HFFc6 (cell line): ENCODE data around the gene PLA2G2E. TPM values are rescaled to one million over a fixed set of nuclear protein-coding genes. Genes with fewer than 3 reads are reported as not detected.

Experiments used
- DNase-seq: peaks from one replicate; pipeline ENCODE4 v3.0.0-alpha.2; 2018
- H3K27ac Mint-ChIP-seq: 2 replicates; pipeline ENCODE4 v1.8.0; 2020; ENCODE audit warnings: mild to moderate bottlenecking, mixed read lengths
- H3K27me3 Mint-ChIP-seq: 2 replicates; pipeline ENCODE4 v1.8.0; 2021; ENCODE audit warnings: mild to moderate bottlenecking, moderate library complexity, mixed read lengths; ENCODE audit not compliant: insufficient read depth
- H3K36me3 Mint-ChIP-seq: 2 replicates; pipeline ENCODE4 v1.8.0; 2021; ENCODE audit warnings: low read depth, mixed read lengths
- H3K4me1 Mint-ChIP-seq: 2 replicates; pipeline ENCODE4 v1.8.0; 2020; ENCODE audit warnings: low read depth, mixed read lengths
- H3K4me3 Mint-ChIP-seq: 2 replicates; pipeline ENCODE4 v1.8.0; 2020; ENCODE audit warnings: mild to moderate bottlenecking, moderate library complexity, mixed read lengths
- H3K9me3 Mint-ChIP-seq: 2 replicates; pipeline ENCODE4 v1.8.0; 2020; ENCODE audit warnings: mild to moderate bottlenecking, mixed read lengths
- CTCF ChIP-seq: fragments of 200-600 bp; sonication (generic); IDR thresholded peaks from 2 replicates; pipeline ENCODE4 v1.5.0; 2021; ENCODE audit warnings: antibody characterized with exemption, mild to moderate bottlenecking
- total RNA-seq, 6 experiments: library from RNA; stranded (reverse); fragmentation: NEBNext Ultra II Directional; extraction: Animal tissue kit (Norgen Biotek cat#: 25700); gene quantifications; 2 replicates in 1 of 6; 3 replicates in 5 of 6; pipeline ENCODE4 v1.2.3, GENCODE V29; 2021

Gene PLA2G2E
- total RNA-seq, 6 experiments from 2014 or later: not detected

GRCh38 chr1:19892628-19893168 is 30.7 kb downstream of the PLA2G2E start:
- Mint-ChIP-seq H3K9me3 (no peaks in the 10 kb centered on the region), H3K36me3 (peaks cover 33% of the 10 kb centered on the region), H3K27ac (peak overlapping the region; percentile 8), H3K27me3 (0 out of 2 replicates have a peak, but pooled peaks cover 2% of the 10 kb centered on the region), H3K4me1 (peaks cover 63% of the 10 kb centered on the region), H3K4me3 (no peak overlapping the region)
- DNase-seq: no peak
- no peak for TF ChIP-seq CTCF

GRCh38 chr1:19892129-19892528 is 31.3 kb downstream of the PLA2G2E start:
- H3K36me3 Mint-ChIP-seq: peaks cover 33% of the 10 kb centered on the region
- H3K27me3 Mint-ChIP-seq: 0 out of 2 replicates have a peak, but pooled peaks cover 2% of the 10 kb centered on the region
- TF ChIP-seq CTCF: no peak
- H3K4me3 Mint-ChIP-seq: no peak overlapping the region
- peak overlapping the region; percentile 8 for H3K27ac Mint-ChIP-seq
- H3K9me3 Mint-ChIP-seq: no peaks in the 10 kb centered on the region
- no peak for DNase-seq
- H3K4me1 Mint-ChIP-seq: peaks cover 63% of the 10 kb centered on the region

GRCh38 chr1:19889656-19890055 is 33.8 kb downstream of the PLA2G2E start:
- Mint-ChIP-seq H3K27me3 (no peaks in the 10 kb centered on the region), H3K36me3 (peaks cover 34% of the 10 kb centered on the region), H3K4me3 (no peak overlapping the region), H3K4me1 (peaks cover 80% of the 10 kb centered on the region), H3K27ac (no peak overlapping the region; the same call in 1 of the 2 replicates), H3K9me3 (no peaks in the 10 kb centered on the region)
- DNase-seq: no peak
- no peak for TF ChIP-seq CTCF

GRCh38 chr1:19888112-19888511 is 35.3 kb downstream of the PLA2G2E start:
- peaks cover 83% of the 10 kb centered on the region for H3K4me1 Mint-ChIP-seq
- DNase-seq: no peak
- TF ChIP-seq CTCF: no peak
- H3K4me3 Mint-ChIP-seq: no peak overlapping the region
- no peak overlapping the region; the same call in 1 of the 2 replicates for H3K27ac Mint-ChIP-seq
- H3K36me3 Mint-ChIP-seq: peaks cover 33% of the 10 kb centered on the region
- no peaks in the 10 kb centered on the region for H3K27me3 Mint-ChIP-seq
- H3K9me3 Mint-ChIP-seq: no peaks in the 10 kb centered on the region

GRCh38 chr1:19885821-19886220 is 37.6 kb downstream of the PLA2G2E start:
- Mint-ChIP-seq H3K4me3 (no peak overlapping the region), H3K4me1 (peaks cover 70% of the 10 kb centered on the region), H3K27me3 (no peaks in the 10 kb centered on the region), H3K27ac (no peak overlapping the region), H3K36me3 (peaks cover 13% of the 10 kb centered on the region; the same call in 1 of the 2 replicates), H3K9me3 (no peaks in the 10 kb centered on the region)
- no peak for TF ChIP-seq CTCF
- DNase-seq: no peak
